H1 (cell line): Measurements from ENCODE around the gene STXBP5. TPM values are rescaled to one million over a fixed set of nuclear protein-coding genes. Genes with fewer than 3 reads are reported as not detected.

Source experiments
- CTCF ChIA-PET: fragments of 300-600 bp; sonication (Branson Sonifier 250); formaldehyde crosslinking; loops from one replicate; lab custom pipeline; 2021; ENCODE audit not compliant: partially characterized antibody; lab: Charles Lee
- POLR2A ChIA-PET: fragments of 300-600 bp; sonication (Branson Sonifier 250); formaldehyde crosslinking; loops from one replicate; lab custom pipeline; 2021; ENCODE audit warnings: inconsistent platforms; ENCODE audit not compliant: partially characterized antibody; lab: Charles Lee
- DNase-seq, 2 experiments: peaks; one replicate each; pipeline versions ENCODE4 v3.0.0 to v3.0.0-alpha.2; 2010 to 2022; ENCODE audit warnings: low spot score in 2 of 2, low read depth in 1 of 2, mixed read lengths in 1 of 2
- FAIRE-seq: peaks from 2 replicates; lab custom pipeline; 2011; peaks lifted over from hg19 to GRCh38; lab: Jason Lieb, UNC
- H2AFZ ChIP-seq: 2 replicates; pipeline ENCODE4 v1.8.1; 2012; ENCODE audit warnings: low read length, inconsistent platforms
- H2AK5ac ChIP-seq: 2 replicates; pipeline ENCODE4 v1.6.1; 2013; ENCODE audit warnings: low read depth, low read length
- H2BK120ac ChIP-seq: replicated peaks from 2 replicates; pipeline ENCODE3; 2013; ENCODE audit warnings: low read depth, low read length, inconsistent platforms
- H2BK12ac ChIP-seq: 2 replicates; pipeline ENCODE4 v1.6.1; 2013; ENCODE audit warnings: low read depth, low read length
- H2BK15ac ChIP-seq: 2 replicates; pipeline ENCODE4 v1.6.1; 2013; ENCODE audit warnings: low read length
- H2BK20ac ChIP-seq: 2 replicates; pipeline ENCODE4 v1.6.1; 2013; ENCODE audit warnings: low read length
- H2BK5ac ChIP-seq: 2 replicates; pipeline ENCODE4 v1.6.1; 2013; ENCODE audit warnings: low read depth, low read length
- H3K14ac ChIP-seq: 2 replicates; pipeline ENCODE4 v1.6.1; 2013; ENCODE audit warnings: inconsistent platforms; ENCODE audit not compliant: insufficient read length
- H3K18ac ChIP-seq: 2 replicates; pipeline ENCODE4 v1.6.1; 2013; ENCODE audit warnings: low read length; ENCODE audit errors: extremely low read depth
- H3K23ac ChIP-seq: 2 replicates; pipeline ENCODE4 v1.6.1; 2013; ENCODE audit warnings: inconsistent platforms; ENCODE audit not compliant: insufficient read length
- H3K23me2 ChIP-seq: 2 replicates; pipeline ENCODE4 v1.6.1; 2013; ENCODE audit warnings: low read depth, low read length
- H3K27ac ChIP-seq: 2 replicates; pipeline ENCODE4 v1.6.1; 2011; ENCODE audit warnings: low read depth, low read length, inconsistent platforms
- H3K27me3 ChIP-seq, 4 experiments: replicated peaks in 1 of 4; 1 replicate in 1 of 4; 2 replicates in 3 of 4; pipeline versions ENCODE4 v1.6.1 to v1.8.1; 2011 to 2013; ENCODE audit warnings: low read length in 3 of 4, mild to moderate bottlenecking in 3 of 4, inconsistent platforms in 2 of 4, mixed read lengths in 2 of 4, moderate library complexity in 1 of 4; ENCODE audit not compliant: control insufficient read depth in 3 of 4, insufficient read depth in 3 of 4; ENCODE audit errors: extremely low read depth in 1 of 4
- H3K36me3 ChIP-seq, 4 experiments: 2 replicates each; pipeline versions ENCODE4 v1.6.1 to v1.8.1; 2011 to 2013; ENCODE audit warnings: mild to moderate bottlenecking in 4 of 4, low read length in 3 of 4, moderate library complexity in 2 of 4, control low read depth in 1 of 4, inconsistent platforms in 1 of 4; ENCODE audit not compliant: insufficient read depth in 4 of 4, control insufficient read depth in 2 of 4
- H3K4ac ChIP-seq: replicated peaks from 2 replicates; pipeline ENCODE3; 2013; ENCODE audit warnings: low read length, low read depth, mixed read lengths, inconsistent platforms; ENCODE audit not compliant: insufficient read length
- H3K4me1 ChIP-seq, 4 experiments: replicated peaks in 1 of 4; 1 replicate in 1 of 4; 2 replicates in 3 of 4; pipeline versions ENCODE4 v1.6.1 to v1.8.1; 2011 to 2013; ENCODE audit warnings: low read length in 3 of 4, inconsistent platforms in 2 of 4, mixed read lengths in 1 of 4; ENCODE audit not compliant: insufficient read depth in 4 of 4, control insufficient read depth in 3 of 4
- H3K4me2 ChIP-seq, 2 experiments: 2 replicates each; pipeline versions ENCODE4 v1.6.1 to v1.8.1; 2011 to 2013; ENCODE audit warnings: low read depth in 2 of 2, low read length in 2 of 2, control low read depth in 1 of 2, inconsistent platforms in 1 of 2, mild to moderate bottlenecking in 1 of 2; ENCODE audit not compliant: insufficient read depth in 1 of 2
- H3K4me3 ChIP-seq, 4 experiments: fragments of 200-600, 300-600 bp in 1 of 4; sonication (generic), shearing (Covaris generic), sonication (Bioruptor Twin) in 1 of 4; 2 replicates each; pipeline versions ENCODE4 v1.5.1 to v1.8.1; 2011 to 2016; ENCODE audit warnings: low read length in 4 of 4, low read depth in 3 of 4, control low read depth in 2 of 4, inconsistent platforms in 2 of 4, mild to moderate bottlenecking in 2 of 4, mixed read lengths in 1 of 4, moderate library complexity in 1 of 4; ENCODE audit not compliant: insufficient read depth in 2 of 4; ENCODE audit errors: extremely low read depth in 1 of 4
- H3K56ac ChIP-seq: replicated peaks from 2 replicates; pipeline ENCODE3; 2013; ENCODE audit warnings: low read depth, mild to moderate bottlenecking, mixed read lengths, low read length, inconsistent platforms; ENCODE audit not compliant: insufficient read length
- H3K79me1 ChIP-seq: 2 replicates; pipeline ENCODE4 v1.6.1; 2013; ENCODE audit warnings: low read depth, low read length, control low read depth
- H3K79me2 ChIP-seq, 2 experiments: 2 replicates each; pipeline versions ENCODE4 v1.6.1 to v1.8.1; 2012 to 2013; ENCODE audit warnings: low read length in 2 of 2, mild to moderate bottlenecking in 2 of 2, inconsistent platforms in 1 of 2; ENCODE audit not compliant: insufficient read depth in 2 of 2, control insufficient read depth in 1 of 2
- H3K9ac ChIP-seq, 4 experiments: replicated peaks in 1 of 4; 1 replicate in 1 of 4; 2 replicates in 3 of 4; pipeline versions ENCODE4 v1.6.1 to v1.8.1; 2011 to 2013; ENCODE audit warnings: low read depth in 3 of 4, low read length in 3 of 4, control low read depth in 2 of 4, mild to moderate bottlenecking in 2 of 4, moderate library complexity in 2 of 4, inconsistent platforms in 1 of 4; ENCODE audit errors: extremely low read depth in 1 of 4
- H3K9me3 ChIP-seq, 2 experiments: 2 replicates each; pipeline versions ENCODE4 v1.6.1 to v1.8.1; 2012 to 2013; ENCODE audit warnings: mild to moderate bottlenecking in 2 of 2, moderate library complexity in 2 of 2, control low read depth in 1 of 2, inconsistent platforms in 1 of 2, low read depth in 1 of 2, low read length in 1 of 2, mixed read lengths in 1 of 2; ENCODE audit not compliant: insufficient read depth in 2 of 2
- H4K20me1 ChIP-seq, 2 experiments: replicated peaks in 1 of 2; 2 replicates each; pipeline versions ENCODE3 to v1.8.1; 2011 to 2013; ENCODE audit warnings: inconsistent platforms in 2 of 2, low read length in 2 of 2, mild to moderate bottlenecking in 1 of 2; ENCODE audit not compliant: insufficient read depth in 2 of 2, control insufficient read depth in 1 of 2
- H4K5ac ChIP-seq: 2 replicates; pipeline ENCODE4 v1.6.1; 2013; ENCODE audit warnings: low read length, low read depth, mixed read lengths, inconsistent platforms; ENCODE audit not compliant: insufficient read length
- H4K8ac ChIP-seq: 2 replicates; pipeline ENCODE4 v1.8.0; 2013; ENCODE audit warnings: mild to moderate bottlenecking, moderate library complexity, low read length, inconsistent platforms; ENCODE audit not compliant: insufficient read depth; ENCODE audit errors: extremely low read depth
- H4K91ac ChIP-seq: replicated peaks from 2 replicates; pipeline ENCODE3; 2013; ENCODE audit warnings: low read length, mixed read lengths, inconsistent platforms; ENCODE audit not compliant: insufficient read length
- BACH1 ChIP-seq: IDR thresholded peaks from 2 replicates; pipeline ENCODE4 v1.6.1; 2012; ENCODE audit warnings: low read length, improper control_type of control experiment
- CBX8 ChIP-seq: fragments of 300-800, 300-1000 bp; sonication (generic); IDR thresholded peaks from 2 replicates; pipeline ENCODE4 v1.7.1; 2016; ENCODE audit warnings: low read depth, low read length, borderline replicate concordance
- CHD1 ChIP-seq: IDR thresholded peaks from 2 replicates; pipeline ENCODE4 v1.6.1; 2012; ENCODE audit warnings: low read depth, low read length, improper control_type of control experiment
- CREB1 ChIP-seq: IDR thresholded peaks from 2 replicates; pipeline ENCODE4 v1.6.1; 2012; ENCODE audit warnings: inconsistent platforms
- EZH2 ChIP-seq: fragments of 200-600 bp; sonication (generic); IDR thresholded peaks from 2 replicates; pipeline ENCODE4 v1.7.1; 2012; ENCODE audit warnings: low read depth, mild to moderate bottlenecking, moderate library complexity, low read length, inconsistent platforms; ENCODE audit not compliant: severe bottlenecking
- GTF2F1 ChIP-seq: IDR thresholded peaks from 2 replicates; pipeline ENCODE4 v1.6.1; 2012; ENCODE audit warnings: low read depth, low read length, improper control_type of control experiment, borderline replicate concordance
- HDAC2 ChIP-seq, 2 experiments: fragments of 300-600 bp in 1 of 2; sonication (generic) in 1 of 2; IDR thresholded peaks; 2 replicates each; pipeline ENCODE4 v1.6.1; 2011 to 2012; ENCODE audit warnings: low read depth in 2 of 2, low read length in 2 of 2, mild to moderate bottlenecking in 2 of 2, moderate library complexity in 2 of 2, borderline replicate concordance in 1 of 2, inconsistent platforms in 1 of 2
- KDM4A ChIP-seq: IDR thresholded peaks from one replicate; pipeline ENCODE4 v1.7.1; 2012; ENCODE audit warnings: low read depth, mild to moderate bottlenecking, moderate library complexity, low read length, inconsistent platforms; ENCODE audit not compliant: severe bottlenecking
- MAFK ChIP-seq: IDR thresholded peaks from 2 replicates; pipeline ENCODE4 v1.6.1; 2012; ENCODE audit warnings: low read depth, mild to moderate bottlenecking, improper control_type of control experiment, low read length
- RBBP5 ChIP-seq: IDR thresholded peaks from 2 replicates; pipeline ENCODE4 v1.7.1; 2012; ENCODE audit warnings: low read depth, mild to moderate bottlenecking, inconsistent platforms, low read length, moderate library complexity, borderline replicate concordance
- RNF2 ChIP-seq: fragments of 200-900, 300-1000 bp; sonication (generic); IDR thresholded peaks from 2 replicates; pipeline ENCODE4 v1.7.1; 2016; ENCODE audit warnings: borderline replicate concordance, low read depth, mild to moderate bottlenecking, antibody characterized with exemption, low read length; ENCODE audit not compliant: poor library complexity, severe bottlenecking; ENCODE audit errors: missing control alignments
- TBP ChIP-seq: IDR thresholded peaks from 2 replicates; pipeline ENCODE4 v1.6.1; 2011; ENCODE audit warnings: low read depth, low read length, improper control_type of control experiment
- TEAD4 ChIP-seq: IDR thresholded peaks from 2 replicates; pipeline ENCODE4 v1.6.1; 2012; ENCODE audit warnings: low read depth, low read length, inconsistent platforms, mixed read lengths
- YY1 ChIP-seq: IDR thresholded peaks from 2 replicates; pipeline ENCODE4 v1.6.1; 2011; ENCODE audit warnings: low read depth, mild to moderate bottlenecking, low read length
- WGBS, 2 experiments: shearing (Covaris generic) in 1 of 2; methylation state at CpG; one replicate each; pipeline versions ENCODE4 v1.1.6 to v1.1.7; 2013 to 2015; ENCODE audit warnings: low lambda C conversion rate in 2 of 2, mixed read lengths in 2 of 2, inconsistent platforms in 1 of 2, low coverage in 1 of 2, missing lambda C conversion rate in 1 of 2; ENCODE audit not compliant: insufficient replicate concordance in 2 of 2, insufficient coverage in 1 of 2, insufficient read length in 1 of 2; ENCODE audit errors: extremely low coverage in 1 of 2, missing lambda C conversion rate in 1 of 2; 5-methylcytosine and 5-hydroxymethylcytosine counted together
- polyA plus RNA-seq, 7 experiments: library from polyadenylated mRNA; depleted of rRNA in 3 of 7; stranded (reverse) in 5 of 7; unstranded in 2 of 7; fragments of >200 nt in 5 of 7; fragments of 200-250 nt in 2 of 7; gene quantifications; 1 replicate in 5 of 7; 2 replicates in 1 of 7; 4 replicates in 1 of 7; pipeline versions ENCODE4 v1.2.1 to v1.2.3, GENCODE V29; 2011 to 2013; ENCODE audit warnings: missing spikeins in 2 of 7, mixed read lengths in 2 of 7
- total RNA-seq: library from RNA; stranded (reverse); fragmentation: NEBNext Ultra II Directional; extraction: Animal tissue kit (Norgen Biotek cat#: 25700); gene quantifications from 2 replicates; pipeline ENCODE4 v1.2.1, GENCODE V29; 2021

The STXBP5 gene
- total and polyA plus RNA-seq, 2 of the 8 experiments (the other 6 are each of a cell fraction or from before 2014, with no cell fraction given): 2.7 to 10.8 TPM

DNA sequence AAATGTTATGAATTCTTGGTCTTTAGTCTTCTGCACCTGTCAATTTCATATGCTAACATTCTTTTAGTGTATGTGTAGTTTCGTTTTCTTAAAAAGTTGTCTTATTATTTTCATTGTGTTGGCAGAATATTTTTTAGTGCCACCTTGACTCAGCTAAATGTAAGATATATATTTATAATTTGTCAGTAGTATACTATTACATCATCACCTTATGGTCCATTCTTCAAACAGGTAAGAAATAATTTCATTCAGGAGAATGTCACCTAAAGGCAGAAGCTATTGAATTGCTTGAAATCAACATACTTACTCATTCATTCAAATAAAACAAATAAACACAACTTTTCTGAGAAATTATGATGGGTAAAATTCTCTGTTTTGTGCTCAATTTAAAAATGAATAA lies 3.5 kb upstream of the STXBP5 start:
- no peak overlapping the region for H2BK5ac ChIP-seq
- no peak overlapping the region for H3K56ac ChIP-seq
- H4K8ac ChIP-seq: no peak overlapping the region
- FAIRE-seq: no peak
- H3K23ac ChIP-seq: no peak overlapping the region
- H3K9me3 ChIP-seq: no peaks in the 10 kb centered on the region
- H2BK12ac ChIP-seq: no peak overlapping the region
- no peak overlapping the region for H3K18ac ChIP-seq
- H3K9ac ChIP-seq: no peak overlapping the region
- H2BK120ac ChIP-seq: no peak overlapping the region
- peaks cover 10% of the 10 kb centered on the region for H3K23me2 ChIP-seq
- no peaks in the 10 kb centered on the region; a peak in 1 of 8 replicates for H3K36me3 ChIP-seq
- H4K5ac ChIP-seq: no peak overlapping the region
- no peak overlapping the region for H4K91ac ChIP-seq
- H2BK20ac ChIP-seq: no peak overlapping the region
- H3K79me2 ChIP-seq: peaks cover 0 to 11% of the 10 kb centered on the region in 2 experiments; a peak in 3 of 4 replicates
- CTCF ChIA-PET: interaction anchor here (0.9 kb wide), 1 partner anchor 29 kb away, joined by 3 read pairs; no protein-coding TSS in a partner anchor
- no peak overlapping the region for H2BK15ac ChIP-seq
- no peak overlapping the region for H3K14ac ChIP-seq
- H3K4ac ChIP-seq: no peak overlapping the region
- H3K4me2 ChIP-seq: no peak overlapping the region
- no peak overlapping the region for H3K27ac ChIP-seq
- H4K20me1 ChIP-seq: no peaks in the 10 kb centered on the region
- H3K27me3 ChIP-seq: 0 out of 7 replicates have a peak, but pooled peaks cover 0 to 2% (median 0%) of the 10 kb centered on the region in 4 experiments
- POLR2A ChIA-PET: no interaction called here
- H3K4me3 ChIP-seq: no peak overlapping the region
- TF ChIP-seq RNF2: no peak
- no peak for TF ChIP-seq GTF2F1
- no peak for TF ChIP-seq CREB1
- no peak for TF ChIP-seq CBX8
- no peak for TF ChIP-seq TBP
- TF ChIP-seq MAFK: no peak
- no peak for TF ChIP-seq KDM4A
- TF ChIP-seq YY1: no peak
- TF ChIP-seq CHD1: no peak
- no peak for TF ChIP-seq TEAD4
- TF ChIP-seq RBBP5: no peak
- no peak for TF ChIP-seq EZH2
- TF ChIP-seq BACH1: no peak
- no peak for TF ChIP-seq HDAC2 (IDR thresholded peaks at IDR 0.05; ENCODE audit: borderline replicate concordance in 1 of 2, low read depth in 2 of 2, low read length in 2 of 2)
- no peak overlapping the region for H2AK5ac ChIP-seq
- peaks cover 0 to 3% (median 0%) of the 10 kb centered on the region in 4 experiments; a peak in 1 of 7 replicates for H3K4me1 ChIP-seq
- no peak for DNase-seq
- no peak overlapping the region for H2AFZ ChIP-seq
- no peaks in the 10 kb centered on the region for H3K79me1 ChIP-seq
- 96% methylated on average over 1 of the region's 1 CpG; no CpG with 5 or more reads in 1 of the 2 experiments for WGBS, 2 experiments
